GM18498 (cell line): ENCODE measurements around the gene DNER.
"Not testable (repeated sequence)": the region's sequence is repeated elsewhere in the genome, so short reads cannot be mapped to it uniquely, and the experiment has no call there.

Experiments
- ATAC-seq: cut with Tn5 transposase; IDR thresholded peaks from one replicate; pipeline ENCODE4 v1.9.1; 2021; ENCODE audit warnings: mild to moderate bottlenecking, moderate library complexity; ENCODE audit not compliant: unreplicated experiment

DNER gene

GRCh38 chr2:229408356-229408755 lies 306.0 kb downstream of the DNER start:
- ATAC-seq: no peak

GRCh38 chr2:229407170-229407569 lies 307.2 kb downstream of the DNER start:
- ATAC-seq: no peak

- no peak for ATAC-seq
Observed at GRCh38 chr2:229405796-229406195, 308.6 kb downstream of the DNER start.

GRCh38 chr2:229403296-229403695 lies 311.1 kb downstream of the DNER start:
- ATAC-seq: no peak

GRCh38 chr2:229401171-229401865 lies 313.0 kb downstream of the DNER start:
- ATAC-seq: no peak

GRCh38 chr2:229393926-229394325 lies 320.4 kb downstream of the DNER start:
- ATAC-seq: no peak

GRCh38 chr2:229392196-229392595 lies 322.2 kb downstream of the DNER start:
- no peak for ATAC-seq

- no peak for ATAC-seq
Observed at GRCh38 chr2:229388731-229389130, 325.6 kb downstream of the DNER start.

GRCh38 chr2:229387866-229388265 lies 326.5 kb downstream of the DNER start:
- no peak for ATAC-seq

GRCh38 chr2:229380101-229380625 lies 334.2 kb downstream of the DNER start:
- ATAC-seq: no peak

- ATAC-seq: no peak
Observed at GRCh38 chr2:229378386-229378785, 336.0 kb downstream of the DNER start.

- no peak for ATAC-seq
Observed at GRCh38 chr2:229376866-229377265, 337.5 kb downstream of the DNER start.

GRCh38 chr2:229375251-229375650 lies 339.1 kb downstream of the DNER start:
- ATAC-seq: no peak

- ATAC-seq: not testable (repeated sequence)
Observed at GRCh38 chr2:229373311-229373710, 341.0 kb downstream of the DNER start.

GRCh38 chr2:229372207-229372606 lies 342.1 kb downstream of the DNER start:
- ATAC-seq: no peak

GRCh38 chr2:229371086-229371485 lies 343.3 kb downstream of the DNER start:
- ATAC-seq: no peak

- ATAC-seq: no peak
Observed at GRCh38 chr2:229370509-229370908, 343.8 kb downstream of the DNER start.

- no peak for ATAC-seq
Observed at GRCh38 chr2:229363185-229363814, 351.1 kb downstream of the DNER start.

- no peak for ATAC-seq
Observed at GRCh38 chr2:229350883-229351282, 363.5 kb downstream of the DNER start.

GRCh38 chr2:229350117-229350805 lies 364.1 kb downstream of the DNER start:
- no peak for ATAC-seq

- ATAC-seq: no peak
Observed at GRCh38 chr2:229348128-229348527, 366.2 kb downstream of the DNER start.
